Uterus (tissue), 2 donors: Measurements from ENCODE around the gene KIF9.

Experiments
- POLR2A ChIP-seq, 2 donors: fragments of 450-650 bp; IDR thresholded peaks; one replicate each; pipeline ENCODE4 v1.6.1; 2016; ENCODE audit warnings: antibody characterized with exemption in 2 of 2, mild to moderate bottlenecking in 1 of 2, moderate library complexity in 1 of 2
- TF ChIP-seq, protein P1 (sequence below), 4 experiments: fragments of 200-600 bp in 2 of 4; fragments of 450-650 bp in 2 of 4; sonication (generic) in 2 of 4; IDR thresholded peaks; one replicate each; pipeline ENCODE4 v1.5.1; 2016 to 2019; ENCODE audit warnings: antibody characterized with exemption in 4 of 4, mild to moderate bottlenecking in 2 of 4, moderate library complexity in 1 of 4

GRCh38 chr3:47293822-47294221, 11.2 kb upstream of the KIF9 start:
- TF ChIP-seq POLR2A (IDR thresholded peaks at IDR 0.05), result no peak
- TF ChIP-seq, protein P1, sequence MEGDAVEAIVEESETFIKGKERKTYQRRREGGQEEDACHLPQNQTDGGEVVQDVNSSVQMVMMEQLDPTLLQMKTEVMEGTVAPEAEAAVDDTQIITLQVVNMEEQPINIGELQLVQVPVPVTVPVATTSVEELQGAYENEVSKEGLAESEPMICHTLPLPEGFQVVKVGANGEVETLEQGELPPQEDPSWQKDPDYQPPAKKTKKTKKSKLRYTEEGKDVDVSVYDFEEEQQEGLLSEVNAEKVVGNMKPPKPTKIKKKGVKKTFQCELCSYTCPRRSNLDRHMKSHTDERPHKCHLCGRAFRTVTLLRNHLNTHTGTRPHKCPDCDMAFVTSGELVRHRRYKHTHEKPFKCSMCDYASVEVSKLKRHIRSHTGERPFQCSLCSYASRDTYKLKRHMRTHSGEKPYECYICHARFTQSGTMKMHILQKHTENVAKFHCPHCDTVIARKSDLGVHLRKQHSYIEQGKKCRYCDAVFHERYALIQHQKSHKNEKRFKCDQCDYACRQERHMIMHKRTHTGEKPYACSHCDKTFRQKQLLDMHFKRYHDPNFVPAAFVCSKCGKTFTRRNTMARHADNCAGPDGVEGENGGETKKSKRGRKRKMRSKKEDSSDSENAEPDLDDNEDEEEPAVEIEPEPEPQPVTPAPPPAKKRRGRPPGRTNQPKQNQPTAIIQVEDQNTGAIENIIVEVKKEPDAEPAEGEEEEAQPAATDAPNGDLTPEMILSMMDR (IDR thresholded peaks at IDR 0.05), result no peak
